Pancreas (tissue), 10 donors: ENCODE data around the gene MAFF. TPM values are rescaled to one million over a fixed set of nuclear protein-coding genes. Genes with fewer than 3 reads are reported as not detected.
A peak's percentile ranks its signal among the peaks of the same experiment; 100 is the strongest.

Experiments
- ATAC-seq, 4 donors: fragments of 200-7000 bp; cut with Tn5 transposase; one replicate each; pipeline versions ENCODE4 v1.8.0 to v1.9.1; 2020; ENCODE audit warnings: mild to moderate bottlenecking in 4 of 4, moderate library complexity in 4 of 4
- DNase-seq, 6 donors: peaks; one replicate each; pipeline ENCODE4 v3.0.0-alpha.2; 2020
- FAIRE-seq: peaks from 2 replicates; lab custom pipeline; 2012; peaks lifted over from hg19 to GRCh38; lab: Jason Lieb, UNC
- H3K27ac ChIP-seq, 4 donors: fragments of 200-600 bp; sonication (generic); 1 replicate in 3 of 4; 2 replicates in 1 of 4; pipeline versions ENCODE4 v1.5.0 to v1.8.0; 2020
- H3K27me3 ChIP-seq, 4 donors: fragments of 200-600 bp; one replicate each; pipeline ENCODE4 v1.8.0; 2021
- H3K36me3 ChIP-seq, 3 donors: fragments of 200-600 bp; sonication (generic) in 1 of 3; one replicate each; pipeline versions ENCODE4 v1.5.0 to v1.8.0; 2020 to 2021
- H3K4me1 ChIP-seq, 3 donors: fragments of 200-600 bp; one replicate each; pipeline ENCODE4 v1.8.0; 2021
- H3K4me3 ChIP-seq, 4 donors: fragments of 200-600 bp; sonication (generic) in 2 of 4; one replicate each; pipeline versions ENCODE4 v1.5.0 to v1.8.0; 2020 to 2021
- H3K9me3 ChIP-seq, 4 donors: fragments of 200-600 bp; one replicate each; pipeline ENCODE4 v1.8.0; 2021
- CTCF ChIP-seq, 4 donors: fragments of 200-600 bp; sonication (generic) in 3 of 4; IDR thresholded peaks; one replicate each; pipeline versions ENCODE4 v1.5.0 to v1.8.0; 2021; ENCODE audit warnings: antibody characterized with exemption in 4 of 4
- WGBS, 2 donors: extraction: QIAGEN DNeasy Blood & Tissue Kit; methylation state at CpG; one replicate each; pipeline ENCODE4 v1.1.7; 2013; 5-methylcytosine and 5-hydroxymethylcytosine counted together
- intact Hi-C, 3 donors: fragments of 100-400 bp; cut with DNase I; formaldehyde crosslinking; loops; one replicate each; pipeline versions ENCODE4 v1.11.1 to v1.14.2; 2022
- polyA plus RNA-seq, 2 donors: library from polyadenylated mRNA; stranded (reverse); fragments of 200-250 nt; gene quantifications; one replicate each; pipeline ENCODE4 v1.2.3, GENCODE V29; 2013
- total RNA-seq, 6 donors: library from RNA; stranded (reverse); fragmentation: NEBNext Ultra II Directional in 4 of 6; extraction: Animal tissue kit (Norgen Biotek cat#: 25700) in 4 of 6; gene quantifications; one replicate each; pipeline versions ENCODE4 v1.2.1 to v1.2.4, GENCODE V29; 2021 to 2023
- donor health status: healthy with polysubstance abuse.
- donor health status: DM: no; HTN: no; CAD: no; lungs with moderate emphysema.
- donor health status: DM: no; HTN: no; CAD: no.
- donor health status: control.
- donor health status: control.
- donor health status: Bipolar disorder and iron deficiency.
- donor health status: DM: yes; HTN: yes; CAD: no.
- donor health status: DM: no; HTN: no; CAD: no.
- donor health status: DM: no; HTN: no; CAD: no.
- donor health status: DM: yes; HTN: yes; CAD: no.

Gene MAFF
- total and polyA plus RNA-seq, 8 donors = 3.4 to 16.7 (median 7.7) TPM

- no peak for FAIRE-seq
- H3K4me3 ChIP-seq = peak overlapping the region in 1 of 4 donors; percentile 71
These were observed 2.2 kb downstream of the MAFF start for GRCh38 chr22:38203855-38204514.

GRCh38 chr22:38204784-38205183, 3.0 kb downstream of the MAFF start:
- Histone ChIP-seq H3K36me3 (no peaks in the 10 kb centered on the region), H3K27me3 (no peaks in the 10 kb centered on the region), H3K9me3 (no peaks in the 10 kb centered on the region), H3K4me3 (no peak overlapping the region), H3K4me1 (peaks cover 0 to 10% (median 0%) of the 10 kb centered on the region in 3 donors), H3K27ac (no peak overlapping the region)
- FAIRE-seq (no peak), ATAC-seq (no peak), DNase-seq (no peak)
- no peak for TF ChIP-seq CTCF (IDR thresholded peaks at IDR 0.05)
- 76 to 84% methylated on average over 7 of the region's 7 CpGs for WGBS, 2 donors
- intact Hi-C loops = no loop called here

More at GRCh38 chr22:38203855-38204514, 2.2 kb downstream of the MAFF start:
- DNase-seq (no peak), ATAC-seq (no peak)
- Histone ChIP-seq H3K27ac (peak overlapping the region in 1 of 4 donors; percentile 96), H3K36me3 (no peaks in the 10 kb centered on the region), H3K4me1 (peaks cover 0 to 10% (median 0%) of the 10 kb centered on the region in 3 donors), H3K27me3 (no peaks in the 10 kb centered on the region), H3K9me3 (no peaks in the 10 kb centered on the region)
- TF ChIP-seq CTCF (IDR thresholded peaks at IDR 0.05) = no peak
- intact Hi-C loops = no loop called here
- WGBS, 2 donors = 94 to 98% methylated on average over 3 of the region's 3 CpGs

GRCh38 chr22:38205261-38206128, 3.7 kb downstream of the MAFF start:
- ATAC-seq (no peak), FAIRE-seq (no peak), DNase-seq (no peak)
- Histone ChIP-seq H3K27me3 (no peaks in the 10 kb centered on the region), H3K36me3 (no peaks in the 10 kb centered on the region), H3K9me3 (no peaks in the 10 kb centered on the region), H3K27ac (no peak overlapping the region), H3K4me1 (peaks cover 0 to 10% (median 0%) of the 10 kb centered on the region in 3 donors), H3K4me3 (no peak overlapping the region)
- intact Hi-C loops = no loop called here
- 78 to 83% methylated on average over 15 of the region's 15 CpGs for WGBS, 2 donors
- TF ChIP-seq CTCF (IDR thresholded peaks at IDR 0.05) = no peak

- TF ChIP-seq CTCF (IDR thresholded peaks at IDR 0.05) = no peak
These were observed 6.2 kb downstream of the MAFF start for GRCh38 chr22:38207898-38208432.

More at GRCh38 chr22:38207898-38208432, 6.2 kb downstream of the MAFF start:
- DNase-seq (no peak), ATAC-seq (no peak), FAIRE-seq (no peak)
- no peaks in the 10 kb centered on the region for H3K9me3 ChIP-seq
- H3K27me3 ChIP-seq = no peaks in the 10 kb centered on the region
- 93 to 94% methylated on average over 7 of the region's 7 CpGs for WGBS, 2 donors
- intact Hi-C loops = no loop called here
- H3K36me3 ChIP-seq = no peaks in the 10 kb centered on the region
- H3K4me1 ChIP-seq = peaks cover 0 to 10% (median 0%) of the 10 kb centered on the region in 3 donors
- H3K4me3 ChIP-seq = no peak overlapping the region
- H3K27ac ChIP-seq = no peak overlapping the region
